Effector memory CD4-positive, alpha-beta T cell (primary cell): ENCODE data around the gene ROBO1.

Source experiments
- DNase-seq, 3 donors: peaks; one replicate each; pipeline ENCODE4 v3.0.0-alpha.2; 2020
- H3K27ac ChIP-seq: 2 replicates; pipeline ENCODE4 v1.7.0; 2013; ENCODE audit warnings: mild to moderate bottlenecking, low read length, moderate library complexity; ENCODE audit not compliant: insufficient read depth, poor library complexity, severe bottlenecking
- H3K27me3 ChIP-seq: replicated peaks from 2 replicates; pipeline ENCODE4 v1.7.0; 2013; ENCODE audit warnings: mild to moderate bottlenecking, low read length; ENCODE audit not compliant: insufficient read depth, control insufficient read depth, poor library complexity, severe bottlenecking
- H3K36me3 ChIP-seq: 2 replicates; pipeline ENCODE4 v1.7.0; 2013; ENCODE audit warnings: mild to moderate bottlenecking, low read length, moderate library complexity; ENCODE audit not compliant: control insufficient read depth, insufficient read depth
- H3K4me1 ChIP-seq: 2 replicates; pipeline ENCODE4 v1.7.0; 2013; ENCODE audit warnings: low read length, mild to moderate bottlenecking; ENCODE audit not compliant: control insufficient read depth, insufficient read depth, poor library complexity, severe bottlenecking
- H3K4me3 ChIP-seq: 2 replicates; pipeline ENCODE4 v1.7.0; 2013; ENCODE audit warnings: low read length, low read depth, mild to moderate bottlenecking; ENCODE audit not compliant: insufficient read depth, poor library complexity, severe bottlenecking
- H3K9me3 ChIP-seq: 2 replicates; pipeline ENCODE4 v1.7.0; 2013; ENCODE audit warnings: mild to moderate bottlenecking, low read length, moderate library complexity; ENCODE audit not compliant: control insufficient read depth

ROBO1 gene

GRCh38 chr3:79378064-79378463, 389.7 kb downstream of the ROBO1 start:
- Histone ChIP-seq H3K36me3 (no peaks in the 10 kb centered on the region), H3K4me3 (no peak overlapping the region), H3K9me3 (no peaks in the 10 kb centered on the region), H3K27ac (no peak overlapping the region), H3K27me3 (no peaks in the 10 kb centered on the region), H3K4me1 (no peaks in the 10 kb centered on the region)
- DNase-seq, result no peak

GRCh38 chr3:79369306-79369705, 398.5 kb downstream of the ROBO1 start:
- no peaks in the 10 kb centered on the region for H3K36me3 ChIP-seq
- no peaks in the 10 kb centered on the region for H3K27me3 ChIP-seq
- no peak overlapping the region for H3K27ac ChIP-seq
- no peak for DNase-seq
- no peaks in the 10 kb centered on the region for H3K9me3 ChIP-seq
- no peak overlapping the region for H3K4me3 ChIP-seq
- H3K4me1 ChIP-seq, result no peaks in the 10 kb centered on the region

GRCh38 chr3:79368403-79368802, 399.4 kb downstream of the ROBO1 start:
- no peaks in the 10 kb centered on the region for H3K4me1 ChIP-seq
- no peak overlapping the region for H3K4me3 ChIP-seq
- no peaks in the 10 kb centered on the region for H3K9me3 ChIP-seq
- H3K27me3 ChIP-seq, result no peaks in the 10 kb centered on the region
- no peak overlapping the region for H3K27ac ChIP-seq
- DNase-seq, result no peak
- no peaks in the 10 kb centered on the region for H3K36me3 ChIP-seq

GRCh38 chr3:79367803-79368202, 400.0 kb downstream of the ROBO1 start:
- H3K27ac ChIP-seq, result no peak overlapping the region
- no peaks in the 10 kb centered on the region for H3K9me3 ChIP-seq
- H3K36me3 ChIP-seq, result no peaks in the 10 kb centered on the region
- no peak overlapping the region for H3K4me3 ChIP-seq
- no peaks in the 10 kb centered on the region for H3K27me3 ChIP-seq
- no peak for DNase-seq
- no peaks in the 10 kb centered on the region for H3K4me1 ChIP-seq

GRCh38 chr3:79367066-79367465, 400.7 kb downstream of the ROBO1 start:
- DNase-seq, result no peak
- Histone ChIP-seq H3K9me3 (no peaks in the 10 kb centered on the region), H3K27ac (no peak overlapping the region)

GRCh38 chr3:79366414-79366813, 401.4 kb downstream of the ROBO1 start:
- H3K4me3 ChIP-seq, result no peak overlapping the region
- no peaks in the 10 kb centered on the region for H3K27me3 ChIP-seq
- H3K27ac ChIP-seq, result no peak overlapping the region

More at GRCh38 chr3:79367066-79367465, 400.7 kb downstream of the ROBO1 start:
- H3K27me3 ChIP-seq, result no peaks in the 10 kb centered on the region
- no peaks in the 10 kb centered on the region for H3K36me3 ChIP-seq
- H3K4me3 ChIP-seq, result no peak overlapping the region
- H3K4me1 ChIP-seq, result no peaks in the 10 kb centered on the region

GRCh38 chr3:79364784-79365183, 403.0 kb downstream of the ROBO1 start:
- H3K9me3 ChIP-seq, result no peaks in the 10 kb centered on the region
- no peak overlapping the region for H3K4me3 ChIP-seq
- H3K27ac ChIP-seq, result no peak overlapping the region
- no peaks in the 10 kb centered on the region for H3K36me3 ChIP-seq
- DNase-seq, result no peak
- H3K27me3 ChIP-seq, result no peaks in the 10 kb centered on the region
- no peaks in the 10 kb centered on the region for H3K4me1 ChIP-seq

More at GRCh38 chr3:79366414-79366813, 401.4 kb downstream of the ROBO1 start:
- no peaks in the 10 kb centered on the region for H3K4me1 ChIP-seq
- DNase-seq, result no peak
- no peaks in the 10 kb centered on the region for H3K36me3 ChIP-seq
- H3K9me3 ChIP-seq, result no peaks in the 10 kb centered on the region

GRCh38 chr3:79362571-79363270, 405.1 kb downstream of the ROBO1 start:
- no peaks in the 10 kb centered on the region for H3K27me3 ChIP-seq
- DNase-seq, result no peak
- no peak overlapping the region for H3K27ac ChIP-seq
- no peaks in the 10 kb centered on the region for H3K9me3 ChIP-seq
- H3K4me3 ChIP-seq, result no peak overlapping the region
- no peaks in the 10 kb centered on the region for H3K36me3 ChIP-seq
- H3K4me1 ChIP-seq, result no peaks in the 10 kb centered on the region

- H3K4me1 ChIP-seq, result no peaks in the 10 kb centered on the region
- H3K27me3 ChIP-seq, result no peaks in the 10 kb centered on the region
- no peaks in the 10 kb centered on the region for H3K36me3 ChIP-seq
- H3K27ac ChIP-seq, result no peak overlapping the region
- no peak overlapping the region for H3K4me3 ChIP-seq
- DNase-seq, result no peak
- H3K9me3 ChIP-seq, result no peaks in the 10 kb centered on the region
Observed at GRCh38 chr3:79361748-79362378, 405.9 kb downstream of the ROBO1 start.

- no peak for DNase-seq
- no peaks in the 10 kb centered on the region for H3K27me3 ChIP-seq
Observed at GRCh38 chr3:79358327-79358726, 409.5 kb downstream of the ROBO1 start.

More at GRCh38 chr3:79358327-79358726, 409.5 kb downstream of the ROBO1 start:
- H3K27ac ChIP-seq, result no peak overlapping the region
- H3K4me1 ChIP-seq, result no peaks in the 10 kb centered on the region
- H3K36me3 ChIP-seq, result no peaks in the 10 kb centered on the region
- H3K9me3 ChIP-seq, result no peaks in the 10 kb centered on the region
- H3K4me3 ChIP-seq, result no peak overlapping the region
